Inferior parietal cortex (tissue), 1 donor: ENCODE data around the gene COX6B1.
A peak's percentile ranks its signal among the peaks of the same experiment; 100 is the strongest.
"Not testable (repeated sequence)": the region's sequence is repeated elsewhere in the genome, so short reads cannot be mapped to it uniquely, and the experiment has no call there.

Experiments
- DNase-seq: peaks from one replicate; pipeline ENCODE4 v3.0.0-alpha.2; 2016; ENCODE audit errors: extremely low spot score

COX6B1 gene

DNA sequence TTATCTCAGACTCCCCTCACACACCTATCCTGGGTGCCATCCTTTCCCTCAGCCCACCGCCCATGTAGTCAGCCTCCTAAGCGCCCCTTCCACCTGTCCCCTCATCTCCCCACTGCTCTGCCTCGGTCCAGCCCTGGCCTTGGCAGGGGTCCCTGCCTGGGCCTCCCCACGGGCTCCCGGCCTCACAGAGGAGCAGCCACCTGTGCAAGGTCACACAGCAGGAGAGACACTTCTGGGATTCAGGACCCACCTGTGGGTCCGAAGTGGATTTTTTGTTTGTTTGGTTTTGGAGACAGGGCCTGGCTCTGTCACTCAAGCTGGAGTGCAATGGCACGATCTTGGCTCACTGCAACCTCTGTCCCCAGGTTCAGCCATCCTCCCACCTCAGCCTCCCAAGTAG, 17.5 kb downstream of the COX6B1 start:
- no peak for DNase-seq

DNA sequence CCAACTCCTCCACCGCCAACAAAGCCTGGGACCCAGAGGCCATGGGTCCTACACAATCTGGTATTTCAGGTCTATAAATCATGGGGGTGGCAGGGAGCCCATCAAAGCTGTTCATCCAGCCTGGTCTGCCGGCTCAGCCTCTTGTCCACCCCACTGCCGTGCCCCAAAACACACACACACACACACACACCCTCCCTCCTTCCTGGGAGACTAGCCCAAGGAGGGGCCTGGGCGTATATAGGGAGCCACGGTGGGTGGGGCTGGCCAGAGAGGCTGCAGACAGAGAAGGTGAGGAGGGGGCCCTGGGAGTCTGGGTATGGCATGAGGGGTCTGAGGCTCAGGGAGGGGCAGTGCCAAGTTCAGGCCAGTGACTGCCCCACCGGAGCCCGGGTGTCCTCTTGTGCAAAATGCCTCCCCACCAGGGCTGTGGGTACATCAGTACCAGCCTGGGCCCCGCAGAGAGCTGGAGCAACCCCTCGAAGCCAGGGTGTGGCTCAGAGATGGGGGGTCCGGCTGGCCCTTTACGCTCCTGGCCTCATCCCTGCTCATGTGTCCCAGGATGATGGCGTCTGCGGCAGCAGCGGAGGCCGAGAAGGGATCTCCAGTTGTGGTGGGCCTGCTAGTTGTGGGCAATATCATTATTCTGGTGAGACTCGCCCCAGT, 18.3 kb downstream of the COX6B1 start, which contains the start of gene UPK1A:
UPK1A (plus strand) TSS at position 267 of the 663 bp plus-strand sequence; CDS start at position 563, 296 bp downstream.
- no peak for DNase-seq

DNA sequence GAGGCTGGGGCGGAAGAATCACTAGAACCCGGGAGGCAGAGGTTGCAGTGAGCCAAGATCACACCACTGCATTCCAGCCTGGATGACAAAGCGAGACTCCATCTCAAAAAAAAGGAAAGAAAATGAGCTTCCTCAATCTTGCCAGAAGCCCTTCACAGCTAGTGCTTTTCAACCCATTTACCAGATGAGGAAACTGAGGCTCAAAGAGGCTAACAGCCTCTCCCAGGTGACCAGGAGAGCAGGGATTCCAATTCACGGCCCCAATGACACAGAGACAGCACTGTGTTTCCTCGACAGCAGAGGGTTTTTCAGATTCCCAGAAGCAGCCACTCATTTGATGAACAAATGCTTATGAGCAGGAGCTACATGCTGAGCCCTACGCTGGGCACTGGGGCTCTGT, 21.4 kb downstream of the COX6B1 start:
- DNase-seq: no peak

DNA sequence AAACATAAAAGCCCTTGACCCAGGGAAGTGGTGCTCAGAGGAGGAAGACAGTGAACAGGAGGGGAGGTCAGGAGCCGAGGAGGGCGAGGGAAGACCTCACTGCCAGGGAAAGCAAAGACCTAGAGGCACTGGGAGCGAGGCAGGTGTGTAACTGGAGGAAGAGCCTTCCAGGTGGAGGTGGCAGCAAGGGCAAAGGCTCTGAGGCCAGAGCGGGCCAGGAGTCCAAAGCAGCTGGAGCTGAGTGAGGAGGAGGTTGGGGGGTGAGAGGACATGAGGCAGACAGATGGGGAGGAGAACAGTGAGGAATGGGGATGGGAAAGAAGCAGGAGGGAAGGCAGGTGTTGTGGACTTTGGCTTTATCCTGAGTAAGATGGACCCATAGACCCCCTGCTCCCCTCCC, 21.9 kb downstream of the COX6B1 start:
- no peak for DNase-seq

DNA sequence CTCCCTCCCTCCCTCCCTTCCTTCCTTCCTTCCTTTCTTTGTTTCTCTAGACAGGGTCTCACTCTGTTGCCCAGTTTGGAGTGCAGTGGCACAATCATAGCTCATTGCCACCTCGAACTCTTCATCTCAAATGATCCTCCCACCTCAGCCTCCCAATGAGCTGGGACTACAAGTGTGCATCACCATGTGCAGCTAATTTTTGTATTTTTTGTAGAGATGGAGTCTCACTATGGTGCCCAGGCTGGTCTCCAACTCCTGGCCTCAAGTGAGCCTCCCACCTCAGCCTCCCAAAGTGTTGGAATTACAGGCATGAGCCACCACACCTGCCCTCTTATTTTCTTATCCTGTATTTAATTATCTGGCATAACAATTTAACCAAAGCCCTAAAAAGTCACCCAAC, 22.6 kb downstream of the COX6B1 start:
- DNase-seq: no peak

DNA sequence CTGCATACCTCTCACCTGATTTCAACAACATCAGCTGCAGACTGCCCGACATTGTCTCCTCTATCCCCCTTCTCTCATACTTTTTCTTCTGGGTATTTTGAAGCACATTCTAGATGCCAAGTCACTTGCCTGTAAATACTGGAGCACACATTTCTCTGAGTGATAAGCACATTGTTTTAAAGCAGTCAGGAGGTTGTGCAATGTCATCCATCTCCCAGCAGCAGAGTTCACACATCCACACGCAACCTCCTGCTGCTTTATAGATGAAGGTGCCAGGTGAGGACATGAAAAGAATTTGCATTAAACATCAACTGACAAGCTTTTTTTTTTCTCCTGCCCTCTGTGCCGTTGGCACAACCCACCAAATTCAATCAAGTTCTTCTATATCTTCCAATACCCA, 23.7 kb downstream of the COX6B1 start:
- DNase-seq: no peak

DNA sequence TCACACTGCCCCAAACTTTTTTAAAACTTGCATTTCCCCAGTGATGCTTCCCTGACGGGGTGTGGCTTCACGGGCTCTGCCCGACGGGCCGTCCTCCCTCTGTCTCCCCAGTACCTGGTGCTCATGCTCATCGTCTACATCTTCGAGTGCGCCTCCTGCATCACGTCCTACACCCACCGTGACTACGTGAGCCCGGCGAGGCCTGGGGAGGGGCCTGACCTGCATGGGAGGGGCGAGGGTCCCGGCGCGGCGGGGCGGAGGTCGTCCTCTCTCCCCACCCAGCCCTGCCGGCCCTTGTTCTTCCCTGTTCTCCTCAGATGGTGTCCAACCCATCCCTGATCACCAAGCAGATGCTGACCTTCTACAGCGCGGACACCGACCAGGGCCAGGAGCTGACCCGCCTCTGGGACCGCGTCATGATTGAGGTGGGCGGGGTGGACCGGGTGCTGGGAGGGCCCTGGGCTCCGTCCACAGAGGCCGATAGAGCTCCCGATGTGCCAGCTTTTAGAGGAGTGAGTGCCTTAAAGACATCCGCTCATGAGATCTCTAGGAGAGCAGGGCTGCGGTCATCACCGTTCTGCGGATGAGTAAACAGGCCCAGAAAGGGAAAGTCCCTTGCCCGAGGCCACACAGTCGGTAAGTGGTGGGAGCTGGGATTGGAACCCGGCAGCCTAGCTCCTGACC, 25.1 kb downstream of the COX6B1 start:
- DNase-seq: no peak

DNA sequence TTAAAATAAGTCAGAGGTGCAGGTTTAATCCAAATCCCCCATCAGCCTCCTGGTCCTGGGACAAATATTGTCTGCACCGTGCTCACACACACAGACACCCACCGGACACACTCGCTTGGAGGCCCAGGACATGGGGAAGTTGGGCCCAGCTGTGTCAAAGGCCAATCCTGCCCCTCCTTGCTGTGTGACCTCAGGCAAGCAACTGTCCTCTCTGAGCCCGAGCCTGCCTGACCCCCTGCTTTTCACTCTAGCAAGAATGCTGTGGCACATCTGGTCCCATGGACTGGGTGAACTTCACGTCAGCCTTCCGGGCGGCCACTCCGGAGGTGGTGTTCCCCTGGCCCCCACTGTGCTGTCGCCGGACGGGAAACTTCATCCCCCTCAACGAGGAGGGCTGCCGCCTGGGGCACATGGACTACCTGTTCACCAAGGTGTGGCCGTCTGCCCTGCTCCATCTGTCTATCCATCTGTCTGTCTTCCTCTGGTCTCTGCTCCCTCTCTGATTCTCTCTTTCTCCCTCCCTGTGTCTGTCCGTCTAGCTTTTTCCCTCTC, 27.5 kb downstream of the COX6B1 start:
- DNase-seq: no peak

DNA sequence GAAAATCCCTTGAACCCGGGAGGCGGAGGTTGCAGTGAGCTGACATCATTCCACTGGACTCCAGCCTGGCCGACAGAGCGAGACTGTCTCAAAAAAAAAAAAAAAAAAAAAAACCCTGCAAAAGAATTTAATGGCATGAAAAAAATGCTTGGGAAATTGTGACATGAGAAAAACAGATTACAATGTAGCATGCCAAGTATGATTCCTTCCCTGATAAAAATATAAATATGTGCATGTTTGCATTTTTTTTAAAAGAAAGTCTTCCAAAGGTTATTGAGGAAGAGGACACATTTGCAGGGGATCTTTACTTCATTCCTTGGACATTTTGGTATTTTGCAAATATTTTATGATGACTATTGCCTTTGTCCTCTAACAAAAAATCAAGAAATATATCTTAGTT, 41.7 kb downstream of the COX6B1 start:
- DNase-seq: no peak

DNA sequence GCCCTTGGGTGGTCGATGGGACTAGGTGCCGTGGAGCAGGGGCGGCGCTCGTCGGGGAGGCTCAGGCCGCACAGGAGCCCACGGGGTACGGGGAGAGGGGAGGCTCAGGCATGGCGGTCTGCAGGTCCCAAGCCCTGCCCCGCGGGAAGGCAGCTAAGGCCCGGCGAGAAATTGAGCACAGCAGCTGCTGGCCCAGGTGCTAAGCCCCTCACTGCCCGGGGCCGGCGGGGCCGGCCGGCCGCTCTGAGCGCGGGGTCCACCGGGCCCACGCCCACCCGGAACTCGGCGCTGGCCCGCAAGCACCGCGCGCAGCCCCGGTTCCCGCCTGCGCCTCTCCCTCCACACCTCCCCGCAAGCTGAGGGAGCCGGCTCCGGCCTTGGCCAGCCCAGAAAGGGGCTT, 43.0 kb downstream of the COX6B1 start:
- not testable (repeated sequence) for DNase-seq

DNA sequence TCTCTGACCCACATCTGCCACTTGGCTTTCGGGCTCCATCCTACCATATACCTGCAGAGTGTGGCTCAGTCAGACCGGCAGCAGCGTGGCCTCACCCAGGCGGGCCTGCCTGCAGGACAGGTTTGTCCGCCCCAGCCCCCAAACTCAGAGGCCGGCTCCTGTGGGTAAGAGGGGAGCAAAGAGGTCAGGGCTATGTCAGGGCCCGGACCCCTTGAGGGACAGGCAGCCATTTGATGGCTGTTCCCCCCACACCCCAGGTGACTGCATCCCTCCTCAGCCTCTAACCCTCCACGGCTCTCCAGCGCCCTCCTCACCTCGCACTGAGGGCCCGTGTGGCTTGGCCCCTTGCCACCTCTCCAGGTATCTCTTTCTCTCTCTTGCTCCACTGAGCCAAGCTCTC, 43.9 kb downstream of the COX6B1 start:
- DNase-seq: no peak

DNA sequence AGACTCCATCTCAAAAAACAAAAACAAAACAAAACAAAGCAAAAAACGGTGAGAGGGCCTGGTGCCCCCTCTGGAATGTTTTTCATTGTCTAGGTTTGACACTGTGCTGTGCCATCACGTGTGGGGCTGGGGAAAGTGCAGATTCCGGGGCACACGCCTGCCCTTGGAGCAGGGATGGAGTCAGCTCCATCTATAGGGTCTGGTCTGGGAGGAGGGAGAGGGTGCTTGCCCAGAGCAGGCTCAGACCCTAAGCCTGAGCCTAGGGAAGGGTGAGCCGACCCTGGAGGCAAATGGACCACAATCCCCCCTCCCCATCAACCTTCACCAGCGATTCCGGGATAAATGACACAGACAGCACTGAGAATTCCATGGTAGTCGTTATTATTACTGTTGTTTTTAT, 45.3 kb downstream of the COX6B1 start:
- no peak for DNase-seq

DNA sequence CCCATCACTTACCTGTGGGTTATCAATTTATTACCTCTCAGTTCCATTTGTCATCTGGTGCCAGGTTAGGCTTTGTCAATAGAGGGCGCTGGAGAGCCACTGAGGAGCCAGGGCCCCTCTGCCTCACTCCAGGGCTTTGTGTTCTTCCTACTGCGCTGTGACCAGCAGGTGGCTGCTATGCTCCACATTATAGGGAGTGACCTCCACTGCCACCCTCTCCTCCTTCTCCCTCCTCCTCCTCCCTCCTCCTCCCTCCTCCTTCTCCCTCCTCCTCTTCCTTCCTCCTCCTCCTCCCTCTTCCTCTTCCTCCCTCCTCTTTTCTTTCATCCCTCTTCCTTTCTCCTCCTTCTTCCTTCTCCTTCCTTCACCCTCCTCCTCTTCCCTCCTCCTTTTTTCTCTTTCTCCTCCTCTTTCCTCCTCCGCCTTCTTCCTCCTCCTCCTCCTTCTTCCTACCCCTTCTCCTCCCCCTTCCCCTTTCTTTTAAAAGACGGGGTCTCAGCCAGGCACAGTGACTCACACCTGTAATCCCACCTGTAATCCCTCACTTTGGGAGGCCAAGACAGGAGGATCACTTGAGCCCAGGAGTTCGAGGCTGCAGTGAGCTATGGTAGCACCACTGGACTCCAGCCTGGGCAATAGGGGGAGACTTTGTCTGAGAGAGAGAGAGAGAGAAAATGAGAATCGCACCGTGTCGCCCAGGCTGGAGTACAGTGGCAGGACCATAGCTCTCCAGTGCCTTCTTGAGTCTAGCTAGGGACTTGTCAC, 45.9 kb downstream of the COX6B1 start:
- DNase-seq: peak; percentile 90

DNA sequence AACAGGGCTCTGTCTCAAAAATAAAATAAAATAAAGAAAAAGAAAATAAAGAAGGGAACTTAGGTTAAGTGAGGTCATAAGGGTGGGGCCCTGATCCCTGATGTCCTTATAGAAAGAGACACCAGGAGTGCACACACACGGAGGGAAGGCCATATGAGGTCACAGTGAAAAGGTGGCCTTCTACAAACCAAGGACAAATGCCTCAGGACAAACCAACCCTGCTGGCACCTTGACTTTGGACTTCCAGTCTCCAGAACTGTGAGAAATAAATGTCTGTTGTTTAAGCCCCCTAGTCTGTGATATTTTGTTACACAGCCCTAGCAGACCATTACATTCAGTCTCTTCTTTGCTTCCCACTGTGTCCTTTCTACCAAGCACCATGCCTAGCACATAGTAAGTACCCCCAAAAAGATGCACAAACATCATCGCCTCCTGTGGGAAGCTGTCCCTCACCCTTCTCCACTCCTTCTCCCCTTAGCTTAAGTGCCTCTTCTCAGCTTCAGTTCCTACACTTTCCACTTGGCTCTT, 47.8 kb downstream of the COX6B1 start:
- no peak for DNase-seq

DNA sequence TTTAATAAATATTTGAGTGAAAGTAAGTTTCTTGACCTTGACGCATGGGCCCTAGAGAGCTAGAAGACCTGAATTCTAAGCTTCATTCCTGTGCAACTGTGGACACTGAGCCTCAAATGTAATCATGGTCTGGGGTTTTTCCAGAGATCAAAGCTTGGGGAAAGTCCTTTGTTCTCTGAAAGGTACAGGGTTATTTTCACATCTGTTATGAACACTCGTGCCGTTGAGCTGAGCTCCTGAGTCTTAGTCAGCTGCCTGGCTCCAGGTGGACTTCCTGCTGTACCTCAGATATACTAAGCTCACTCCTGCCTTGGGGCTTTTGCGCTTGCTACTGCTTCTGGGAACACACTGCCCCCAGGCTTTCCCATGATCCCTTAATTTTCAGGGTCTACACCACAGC, 48.7 kb downstream of the COX6B1 start:
- no peak for DNase-seq

DNA sequence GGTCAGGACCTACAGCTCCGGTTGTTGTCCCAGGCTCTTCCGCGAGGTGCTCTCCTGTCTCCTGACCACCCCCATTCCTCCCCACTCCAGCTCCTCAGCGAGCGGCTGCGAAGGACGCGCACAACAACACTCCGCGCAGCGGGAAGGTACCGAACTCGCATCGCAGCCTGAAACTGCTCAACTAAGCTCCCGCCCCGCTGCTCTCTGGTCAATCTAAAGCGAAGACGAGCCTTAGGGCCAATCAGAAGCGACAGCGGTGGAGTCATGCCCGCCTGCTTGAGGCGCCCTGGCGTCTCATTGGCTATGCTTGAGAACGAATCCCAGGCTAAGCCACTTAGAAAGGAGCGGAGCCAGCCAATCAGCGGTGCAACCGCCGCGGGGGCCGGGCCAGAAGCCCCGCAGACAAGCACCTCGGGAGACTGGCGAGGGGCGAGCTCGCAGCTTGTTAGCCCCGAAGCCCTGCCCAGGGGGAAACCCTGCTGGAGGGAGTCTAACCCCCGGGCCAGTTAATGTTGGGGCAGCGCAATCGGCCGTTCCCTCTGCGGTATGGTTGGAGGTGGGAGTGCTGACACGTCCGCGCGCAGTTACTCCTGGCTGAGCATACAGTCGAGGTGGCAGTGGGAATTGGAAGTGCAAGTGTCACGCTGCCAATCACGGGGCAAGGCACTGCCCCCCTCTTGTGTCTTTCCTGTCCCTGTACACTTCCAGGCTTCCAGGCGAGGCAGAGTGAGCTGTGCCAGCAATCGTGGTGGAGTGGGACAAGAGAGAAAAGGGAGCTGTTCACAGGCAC, 54.3 kb downstream of the COX6B1 start:
- DNase-seq: peak; percentile 99

DNA sequence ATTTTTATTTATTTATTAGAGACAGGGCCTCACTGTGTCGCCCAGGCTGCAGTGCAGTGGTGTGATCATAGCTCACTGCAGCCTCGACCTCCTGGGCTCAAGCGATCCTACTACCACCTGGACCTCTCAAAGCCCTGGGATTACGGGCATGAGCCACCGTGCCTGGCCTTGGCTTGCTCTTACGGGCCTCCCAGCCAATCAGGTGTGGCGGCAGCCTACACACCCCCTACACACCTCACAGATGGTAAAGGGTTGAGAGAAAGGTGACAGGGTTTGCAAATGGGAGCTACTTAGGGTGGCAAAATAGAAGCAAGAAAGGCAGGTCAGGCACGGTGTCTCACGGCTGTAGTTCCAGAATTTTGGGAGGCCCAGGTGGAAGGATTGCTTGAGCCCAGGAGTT, 55.2 kb downstream of the COX6B1 start:
- DNase-seq: no peak

DNA sequence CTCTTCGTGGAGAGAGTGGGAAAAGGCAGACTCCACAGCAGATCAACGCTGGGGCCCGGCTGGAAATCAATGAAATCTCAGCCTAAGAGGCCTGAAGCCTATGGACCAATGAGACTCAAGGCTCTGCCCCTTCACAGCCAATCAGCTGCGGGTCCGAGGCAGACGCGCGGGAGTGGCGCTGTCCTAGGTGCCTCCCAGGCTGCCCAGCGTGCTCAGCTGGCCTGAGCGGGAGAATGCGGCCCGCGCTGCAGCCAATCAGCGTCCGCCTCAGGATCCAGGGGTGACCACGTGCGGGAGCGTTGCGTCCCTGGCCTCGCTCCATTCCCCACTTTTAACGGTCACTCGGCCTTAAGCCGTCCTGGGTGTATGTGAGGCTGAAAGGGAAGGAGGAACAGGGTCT, 56.1 kb downstream of the COX6B1 start, which contains the start of gene ZBTB32:
ZBTB32 (plus strand) TSS at position 341 of the 400 bp plus-strand sequence. CDS start 10,069 bp downstream, outside the sequence.
- no peak for DNase-seq
